ENCODE measurements around the gene SORCS2.

The SORCS2 gene

GRCh38 chr4:7470111-7470510 lies 277.8 kb downstream of the SORCS2 start:
- Histone ChIP-seq H3K4me1 (ENCODE audit: control insufficient read depth, insufficient read depth, low read length) (peaks cover 8% of the 10 kb centered on the region; the same call in 1 of the 2 replicates), H3K27me3 (ENCODE audit: control insufficient read depth, insufficient read depth, low read length) (no peaks in the 10 kb centered on the region), H3K9me3 (ENCODE audit: control insufficient read depth, insufficient read depth, low read length) (no peaks in the 10 kb centered on the region), H3K9ac (ENCODE audit: low read depth, low read length) (no peak overlapping the region), H3K36me3 (ENCODE audit: control insufficient read depth, insufficient read depth, low read length) (no peaks in the 10 kb centered on the region), H3K27ac (ENCODE audit: low read depth, low read length) (no peak overlapping the region), H3K4me3 (ENCODE audit: low read depth, low read length) (no peak overlapping the region)

DNA sequence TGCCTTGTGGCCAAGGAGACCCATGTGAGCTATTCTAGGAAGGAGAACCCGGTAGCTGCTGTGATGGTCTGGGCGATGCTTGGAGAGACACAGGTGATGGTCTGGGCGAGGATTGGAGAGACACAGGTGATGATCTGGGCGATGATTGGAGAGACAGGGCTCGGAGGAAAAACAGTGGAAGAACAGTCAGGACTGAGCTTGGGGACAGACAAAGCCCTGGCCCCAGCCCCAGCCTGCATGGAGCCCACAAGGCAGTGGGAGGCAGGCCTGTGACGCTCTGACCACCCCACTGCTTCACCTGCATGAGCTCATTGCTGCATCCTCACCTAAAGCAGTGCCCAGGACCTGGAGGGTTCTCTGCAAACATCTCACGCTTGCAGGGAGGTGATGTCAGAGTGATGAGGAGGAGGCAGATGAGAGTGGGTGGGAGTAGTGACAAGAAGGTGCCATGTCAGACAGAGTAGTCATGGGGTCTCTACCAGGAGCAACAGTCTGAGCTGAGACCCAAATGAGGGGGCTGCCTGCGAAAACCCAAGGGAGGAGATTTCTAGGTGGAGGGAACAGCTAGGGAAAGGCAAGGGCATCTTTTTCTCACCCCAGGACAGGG lies 278.3 kb downstream of the SORCS2 start:
- Histone ChIP-seq H3K4me1 (ENCODE audit: control insufficient read depth, insufficient read depth, low read length) (peaks cover 8% of the 10 kb centered on the region; the same call in 1 of the 2 replicates), H3K36me3 (ENCODE audit: control insufficient read depth, insufficient read depth, low read length) (no peaks in the 10 kb centered on the region), H3K27ac (ENCODE audit: low read depth, low read length) (no peak overlapping the region), H3K9me3 (ENCODE audit: control insufficient read depth, insufficient read depth, low read length) (no peaks in the 10 kb centered on the region), H3K4me3 (ENCODE audit: low read depth, low read length) (no peak overlapping the region), H3K27me3 (ENCODE audit: control insufficient read depth, insufficient read depth, low read length) (no peaks in the 10 kb centered on the region), H3K9ac (ENCODE audit: low read depth, low read length) (no peak overlapping the region)

DNA sequence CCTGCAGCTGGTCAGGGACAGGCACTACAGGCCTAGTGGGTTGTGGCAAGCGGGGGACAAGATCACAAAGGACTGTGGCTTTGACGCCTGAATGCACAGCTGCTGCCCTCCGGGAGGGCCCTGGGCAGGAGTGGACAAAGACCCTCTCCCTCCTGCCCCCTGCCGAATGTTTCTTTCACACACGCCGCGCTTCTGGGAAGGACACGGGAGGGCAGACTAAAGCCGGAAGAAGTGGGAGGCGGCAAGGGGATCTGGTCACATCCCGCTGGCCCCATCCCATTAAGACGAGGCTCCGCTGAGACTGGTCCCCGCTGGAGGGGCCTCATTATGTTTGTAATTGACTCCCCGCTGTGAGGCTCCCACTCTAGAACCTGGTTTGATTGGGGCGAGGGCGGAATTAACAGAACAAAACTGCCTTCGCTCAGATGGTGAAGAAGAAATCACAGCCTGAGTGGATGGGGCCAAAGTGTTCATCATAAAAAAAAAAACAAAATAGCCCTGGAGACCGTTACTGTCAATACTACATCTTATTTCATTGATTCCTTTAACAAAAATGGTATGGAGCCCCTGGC lies 280.2 kb downstream of the SORCS2 start:
- Histone ChIP-seq H3K27ac (ENCODE audit: low read depth, low read length) (no peak overlapping the region), H3K9me3 (ENCODE audit: control insufficient read depth, insufficient read depth, low read length) (no peaks in the 10 kb centered on the region), H3K4me1 (ENCODE audit: control insufficient read depth, insufficient read depth, low read length) (peaks cover 8% of the 10 kb centered on the region; the same call in 1 of the 2 replicates), H3K4me3 (ENCODE audit: low read depth, low read length) (no peak overlapping the region), H3K36me3 (ENCODE audit: control insufficient read depth, insufficient read depth, low read length) (no peaks in the 10 kb centered on the region), H3K9ac (ENCODE audit: low read depth, low read length) (no peak overlapping the region), H3K27me3 (ENCODE audit: control insufficient read depth, insufficient read depth, low read length) (no peaks in the 10 kb centered on the region)

DNA sequence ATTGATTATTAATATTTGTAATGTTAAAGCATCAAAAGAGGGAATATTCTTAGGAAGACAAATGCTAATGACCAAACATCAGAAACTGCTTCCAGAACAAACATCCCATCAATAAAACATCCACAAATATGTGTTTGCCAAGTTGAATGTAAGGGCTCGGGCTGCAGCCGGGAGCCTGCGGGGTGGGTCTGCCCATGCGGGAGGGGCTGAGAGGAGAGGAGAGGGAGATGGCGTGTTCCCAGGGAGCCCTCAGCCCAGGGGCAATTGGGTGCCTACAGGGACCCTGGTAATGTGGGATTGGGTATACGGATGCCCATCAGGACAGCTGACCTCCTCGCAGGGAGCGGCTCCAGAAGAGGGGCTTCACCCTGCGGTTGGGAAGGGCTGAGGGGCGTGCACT lies 280.7 kb downstream of the SORCS2 start:
- no peak overlapping the region for H3K27ac ChIP-seq (ENCODE audit: low read depth, low read length)
- no peaks in the 10 kb centered on the region for H3K9me3 ChIP-seq (ENCODE audit: control insufficient read depth, insufficient read depth, low read length)
- H3K4me1 ChIP-seq (ENCODE audit: control insufficient read depth, insufficient read depth, low read length) = peaks cover 8% of the 10 kb centered on the region; the same call in 1 of the 2 replicates
- H3K36me3 ChIP-seq (ENCODE audit: control insufficient read depth, insufficient read depth, low read length) = no peaks in the 10 kb centered on the region
- no peaks in the 10 kb centered on the region for H3K27me3 ChIP-seq (ENCODE audit: control insufficient read depth, insufficient read depth, low read length)
- no peak overlapping the region for H3K9ac ChIP-seq (ENCODE audit: low read depth, low read length)
- H3K4me3 ChIP-seq (ENCODE audit: low read depth, low read length) = no peak overlapping the region

DNA sequence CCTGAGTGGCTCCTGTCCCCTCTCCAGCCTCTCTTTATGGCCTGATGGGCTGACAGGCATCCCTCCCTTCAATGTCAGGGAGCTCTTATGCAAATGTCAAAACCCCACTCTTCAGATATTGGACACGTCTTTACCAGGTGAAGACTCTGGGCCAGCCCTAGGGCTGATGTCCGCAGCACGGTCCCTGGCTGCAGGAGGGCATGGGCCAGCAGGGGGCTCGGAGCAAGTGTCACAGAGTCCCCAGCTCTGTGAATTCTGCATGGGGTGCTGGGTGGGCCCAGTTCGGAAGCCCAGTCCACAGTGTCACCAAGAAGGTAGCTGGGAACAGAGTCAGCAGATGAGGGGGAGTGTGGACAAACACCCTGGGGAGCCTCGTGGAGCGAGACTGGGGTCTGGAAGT lies 282.0 kb downstream of the SORCS2 start:
- Histone ChIP-seq H3K27me3 (ENCODE audit: control insufficient read depth, insufficient read depth, low read length) (no peaks in the 10 kb centered on the region), H3K4me3 (ENCODE audit: low read depth, low read length) (no peak overlapping the region), H3K4me1 (ENCODE audit: control insufficient read depth, insufficient read depth, low read length) (peaks cover 8% of the 10 kb centered on the region; the same call in 1 of the 2 replicates), H3K9ac (ENCODE audit: low read depth, low read length) (no peak overlapping the region), H3K9me3 (ENCODE audit: control insufficient read depth, insufficient read depth, low read length) (no peaks in the 10 kb centered on the region), H3K36me3 (ENCODE audit: control insufficient read depth, insufficient read depth, low read length) (no peaks in the 10 kb centered on the region), H3K27ac (ENCODE audit: low read depth, low read length) (no peak overlapping the region)

DNA sequence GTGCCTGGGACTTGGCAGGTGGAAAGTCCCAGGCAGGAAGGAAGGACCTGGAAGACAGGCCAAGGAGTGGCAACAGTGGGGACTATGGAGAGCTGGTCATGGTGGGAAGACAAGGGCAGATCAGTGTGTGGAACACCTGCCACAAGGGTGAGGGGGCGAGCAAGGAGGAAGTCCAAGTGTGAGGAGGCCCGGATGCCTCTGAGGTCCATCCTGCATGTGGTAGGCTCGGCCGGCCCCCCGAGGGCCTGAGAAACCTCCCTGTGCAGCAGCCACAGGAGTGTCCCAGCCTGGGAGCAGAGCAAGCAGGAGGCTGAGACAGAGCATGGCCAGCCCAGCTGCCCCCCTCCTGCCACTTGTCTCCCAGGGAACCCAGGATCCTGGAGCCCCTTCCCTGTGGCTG lies 282.9 kb downstream of the SORCS2 start:
- H3K4me1 ChIP-seq (ENCODE audit: control insufficient read depth, insufficient read depth, low read length) = peaks cover 8% of the 10 kb centered on the region; the same call in 1 of the 2 replicates
- no peaks in the 10 kb centered on the region for H3K9me3 ChIP-seq (ENCODE audit: control insufficient read depth, insufficient read depth, low read length)
- H3K27ac ChIP-seq (ENCODE audit: low read depth, low read length) = no peak overlapping the region
- H3K36me3 ChIP-seq (ENCODE audit: control insufficient read depth, insufficient read depth, low read length) = no peaks in the 10 kb centered on the region
- H3K9ac ChIP-seq (ENCODE audit: low read depth, low read length) = no peak overlapping the region
- H3K4me3 ChIP-seq (ENCODE audit: low read depth, low read length) = no peak overlapping the region
- H3K27me3 ChIP-seq (ENCODE audit: control insufficient read depth, insufficient read depth, low read length) = no peaks in the 10 kb centered on the region

- no peak overlapping the region for H3K9ac ChIP-seq (ENCODE audit: low read depth, low read length)
- peaks cover 8% of the 10 kb centered on the region; the same call in 1 of the 2 replicates for H3K4me1 ChIP-seq (ENCODE audit: control insufficient read depth, insufficient read depth, low read length)
- no peak overlapping the region for H3K4me3 ChIP-seq (ENCODE audit: low read depth, low read length)
- H3K27me3 ChIP-seq (ENCODE audit: control insufficient read depth, insufficient read depth, low read length) = no peaks in the 10 kb centered on the region
- no peaks in the 10 kb centered on the region for H3K36me3 ChIP-seq (ENCODE audit: control insufficient read depth, insufficient read depth, low read length)
- H3K9me3 ChIP-seq (ENCODE audit: control insufficient read depth, insufficient read depth, low read length) = no peaks in the 10 kb centered on the region
- H3K27ac ChIP-seq (ENCODE audit: low read depth, low read length) = no peak overlapping the region
These were observed 284.5 kb downstream of the SORCS2 start for GRCh38 chr4:7476820-7477219.

GRCh38 chr4:7477695-7478094 lies 285.4 kb downstream of the SORCS2 start:
- Histone ChIP-seq H3K27me3 (ENCODE audit: control insufficient read depth, insufficient read depth, low read length) (no peaks in the 10 kb centered on the region), H3K9ac (ENCODE audit: low read depth, low read length) (no peak overlapping the region), H3K27ac (ENCODE audit: low read depth, low read length) (no peak overlapping the region), H3K4me3 (ENCODE audit: low read depth, low read length) (no peak overlapping the region), H3K4me1 (ENCODE audit: control insufficient read depth, insufficient read depth, low read length) (0 out of 2 replicates have a peak, but pooled peaks cover 1% of the 10 kb centered on the region), H3K36me3 (ENCODE audit: control insufficient read depth, insufficient read depth, low read length) (no peaks in the 10 kb centered on the region), H3K9me3 (ENCODE audit: control insufficient read depth, insufficient read depth, low read length) (no peaks in the 10 kb centered on the region)

DNA sequence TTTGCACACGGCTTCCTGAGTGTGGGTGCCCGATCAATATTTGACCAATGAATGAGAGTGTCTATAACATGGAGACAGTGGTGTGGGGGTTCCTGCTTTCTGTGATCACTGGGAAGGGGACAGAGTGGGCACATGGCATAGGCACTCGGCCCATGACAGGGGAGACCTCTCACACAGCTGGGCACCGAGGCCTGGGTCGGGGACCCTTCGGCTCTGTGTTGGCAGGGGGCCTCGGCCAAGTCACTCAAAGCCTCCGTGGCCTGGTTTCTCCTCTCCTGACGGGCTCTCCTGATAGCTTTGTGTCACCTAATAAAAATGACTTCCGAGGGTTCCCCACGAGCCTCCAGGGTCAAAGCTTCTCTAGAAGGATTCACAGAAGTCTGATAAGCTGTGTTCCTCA lies 286.3 kb downstream of the SORCS2 start:
- no peaks in the 10 kb centered on the region for H3K36me3 ChIP-seq (ENCODE audit: control insufficient read depth, insufficient read depth, low read length)
- no peaks in the 10 kb centered on the region for H3K27me3 ChIP-seq (ENCODE audit: control insufficient read depth, insufficient read depth, low read length)
- no peak overlapping the region for H3K9ac ChIP-seq (ENCODE audit: low read depth, low read length)
- no peaks in the 10 kb centered on the region for H3K9me3 ChIP-seq (ENCODE audit: control insufficient read depth, insufficient read depth, low read length)
- no peak overlapping the region for H3K4me3 ChIP-seq (ENCODE audit: low read depth, low read length)
- no peaks in the 10 kb centered on the region for H3K4me1 ChIP-seq (ENCODE audit: control insufficient read depth, insufficient read depth, low read length)
- no peak overlapping the region for H3K27ac ChIP-seq (ENCODE audit: low read depth, low read length)

DNA sequence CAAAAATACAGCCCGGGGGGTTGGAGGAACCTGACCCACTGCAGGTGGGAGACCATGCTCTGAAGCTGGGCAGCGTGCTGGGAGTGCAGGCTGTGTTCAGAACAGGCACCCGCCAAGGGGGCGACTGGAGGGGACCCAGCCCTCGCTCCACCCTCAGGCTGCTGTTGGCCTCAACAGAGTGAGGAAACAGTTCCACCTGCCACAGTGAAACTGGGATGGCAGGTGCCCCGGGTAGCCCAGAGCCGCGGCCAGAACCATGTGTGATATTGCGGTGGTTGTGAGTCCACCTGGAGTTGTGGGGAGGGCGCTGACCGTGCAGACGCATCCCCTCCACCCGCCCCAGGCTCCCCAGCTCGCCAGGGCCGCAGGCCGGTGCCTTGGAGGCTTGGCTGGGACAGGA lies 288.1 kb downstream of the SORCS2 start:
- no peak overlapping the region for H3K27ac ChIP-seq (ENCODE audit: low read depth, low read length)
- no peak overlapping the region for H3K4me3 ChIP-seq (ENCODE audit: low read depth, low read length)
- H3K4me1 ChIP-seq (ENCODE audit: control insufficient read depth, insufficient read depth, low read length) = no peaks in the 10 kb centered on the region
- H3K9me3 ChIP-seq (ENCODE audit: control insufficient read depth, insufficient read depth, low read length) = no peaks in the 10 kb centered on the region
- H3K36me3 ChIP-seq (ENCODE audit: control insufficient read depth, insufficient read depth, low read length) = no peaks in the 10 kb centered on the region
- no peak overlapping the region for H3K9ac ChIP-seq (ENCODE audit: low read depth, low read length)
- no peaks in the 10 kb centered on the region for H3K27me3 ChIP-seq (ENCODE audit: control insufficient read depth, insufficient read depth, low read length)

DNA sequence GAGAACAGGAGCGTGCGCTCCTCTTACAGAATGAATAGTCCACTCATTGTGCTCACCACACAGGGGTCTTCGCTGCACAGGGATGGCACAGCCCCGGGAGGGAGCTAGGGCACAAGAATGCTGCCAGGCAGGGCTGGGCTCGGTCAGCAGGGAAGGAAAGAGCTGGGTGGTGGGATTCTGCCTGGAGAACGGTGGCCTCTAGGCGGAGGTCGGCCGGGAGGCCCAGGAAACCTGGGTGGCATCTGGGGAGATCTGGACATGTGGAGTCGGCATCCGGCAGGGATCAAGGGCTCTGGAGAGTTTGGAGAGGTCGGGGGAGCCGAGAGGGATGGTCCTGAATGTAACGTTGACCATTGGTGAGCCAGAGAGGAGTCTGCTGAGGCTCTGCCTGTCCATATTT lies 288.9 kb downstream of the SORCS2 start:
- H3K4me1 ChIP-seq (ENCODE audit: control insufficient read depth, insufficient read depth, low read length) = no peaks in the 10 kb centered on the region
- no peaks in the 10 kb centered on the region for H3K36me3 ChIP-seq (ENCODE audit: control insufficient read depth, insufficient read depth, low read length)
- H3K4me3 ChIP-seq (ENCODE audit: low read depth, low read length) = no peak overlapping the region
- no peaks in the 10 kb centered on the region for H3K9me3 ChIP-seq (ENCODE audit: control insufficient read depth, insufficient read depth, low read length)
- no peaks in the 10 kb centered on the region for H3K27me3 ChIP-seq (ENCODE audit: control insufficient read depth, insufficient read depth, low read length)
- H3K9ac ChIP-seq (ENCODE audit: low read depth, low read length) = no peak overlapping the region
- no peak overlapping the region for H3K27ac ChIP-seq (ENCODE audit: low read depth, low read length)

All from HUES48 (cell line).